C1 segment of cervical spinal cord (tissue), 14 donors: ENCODE data around the gene POU6F2.

Experiments
- DNase-seq, 14 donors: peaks; one replicate each; lab custom pipeline; 2025; lab: John Stamatoyannopoulos, UW

Gene POU6F2

GRCh38 chr7:39399986-39400385, 422.3 kb downstream of the POU6F2 start:
- DNase-seq, result no peak

- no peak for DNase-seq
Measured at GRCh38 chr7:39400836-39401235, 423.1 kb downstream of the POU6F2 start.

- no peak for DNase-seq
Measured at GRCh38 chr7:39402034-39402433, 424.3 kb downstream of the POU6F2 start.

- DNase-seq, result no peak
Measured at GRCh38 chr7:39404907-39405306, 427.2 kb downstream of the POU6F2 start.

GRCh38 chr7:39405581-39405980, 427.9 kb downstream of the POU6F2 start:
- no peak for DNase-seq

GRCh38 chr7:39406467-39406866, 428.8 kb downstream of the POU6F2 start:
- no peak for DNase-seq

GRCh38 chr7:39407137-39407536, 429.4 kb downstream of the POU6F2 start:
- DNase-seq, result no peak

- no peak for DNase-seq
Measured at GRCh38 chr7:39407723-39408122, 430.0 kb downstream of the POU6F2 start.

GRCh38 chr7:39408906-39409305, 431.2 kb downstream of the POU6F2 start:
- no peak for DNase-seq

- DNase-seq, result no peak
Measured at GRCh38 chr7:39410582-39410981, 432.9 kb downstream of the POU6F2 start.

GRCh38 chr7:39413636-39414223, 436.0 kb downstream of the POU6F2 start:
- DNase-seq, result no peak

- DNase-seq, result peak in 3 of 14 donors; percentile 5 to 28 (median 6)
Measured at GRCh38 chr7:39414224-39415035, 436.7 kb downstream of the POU6F2 start.

GRCh38 chr7:39415091-39415787, 437.5 kb downstream of the POU6F2 start:
- DNase-seq, result no peak

- no peak for DNase-seq
Measured at GRCh38 chr7:39416866-39417265, 439.2 kb downstream of the POU6F2 start.

- no peak for DNase-seq
Measured at GRCh38 chr7:39417642-39418041, 439.9 kb downstream of the POU6F2 start.

GRCh38 chr7:39421251-39421650, 443.5 kb downstream of the POU6F2 start:
- no peak for DNase-seq

GRCh38 chr7:39421661-39422060, 444.0 kb downstream of the POU6F2 start:
- no peak for DNase-seq

GRCh38 chr7:39428221-39428620, 450.5 kb downstream of the POU6F2 start:
- DNase-seq, result no peak

- DNase-seq, result no peak
Measured at GRCh38 chr7:39429421-39429820, 451.7 kb downstream of the POU6F2 start.

GRCh38 chr7:39430441-39430840, 452.7 kb downstream of the POU6F2 start:
- DNase-seq, result no peak

- no peak for DNase-seq
Measured at GRCh38 chr7:39430909-39431641, 453.4 kb downstream of the POU6F2 start.

- DNase-seq, result no peak
Measured at GRCh38 chr7:39432368-39432767, 454.7 kb downstream of the POU6F2 start.
